HG03108 (cell line): ENCODE results near the gene CCDC81.
"Not testable (repeated sequence)": the region's sequence is repeated elsewhere in the genome, so short reads cannot be mapped to it uniquely, and the experiment has no call there.

ENCODE experiments used
- ATAC-seq: cut with Tn5 transposase; IDR thresholded peaks from one replicate; pipeline ENCODE4 v1.9.1; 2021; ENCODE audit warnings: moderate library complexity; ENCODE audit not compliant: unreplicated experiment

Gene CCDC81

GRCh38 chr11:86386746-86387145, 12.1 kb downstream of the CCDC81 start:
- ATAC-seq = no peak

DNA sequence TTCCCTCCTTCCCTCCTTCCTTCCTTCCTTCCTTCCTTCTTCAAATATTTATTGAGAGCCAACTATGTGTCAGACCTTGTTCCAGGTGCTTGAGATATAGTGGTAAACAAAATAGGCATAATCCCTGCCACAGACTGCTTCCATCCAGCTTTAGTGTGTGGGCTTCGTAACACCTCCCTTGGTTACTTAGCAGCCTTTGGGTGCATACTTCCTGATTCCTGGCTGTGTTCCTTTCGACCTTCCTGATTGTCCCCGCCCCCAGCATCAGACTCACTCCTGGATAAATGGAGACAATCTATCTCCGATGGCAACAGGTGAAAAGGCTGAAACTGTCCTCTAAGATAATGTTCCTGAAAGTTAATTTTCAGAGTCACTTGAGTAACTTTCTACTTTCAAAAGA, 13.5 kb downstream of the CCDC81 start:
- no peak for ATAC-seq

DNA sequence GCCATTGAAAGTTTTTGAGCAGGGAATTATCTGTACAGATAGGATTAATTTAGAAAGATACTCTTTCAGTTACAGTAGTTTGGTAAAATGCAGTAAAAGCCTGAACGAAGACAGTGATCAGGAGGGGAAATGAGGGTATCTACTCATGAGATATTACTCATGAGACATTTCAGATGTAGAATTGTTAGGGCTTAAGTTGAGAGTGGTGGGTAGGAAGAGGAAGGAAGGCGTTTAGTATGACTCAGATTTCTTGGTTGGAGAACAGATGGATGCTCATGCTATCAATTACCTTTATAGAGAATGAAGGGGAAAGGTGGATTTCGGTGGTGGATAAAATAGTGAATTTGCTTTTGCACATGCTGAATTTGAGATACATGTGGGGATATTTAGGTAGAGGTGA, 15.8 kb downstream of the CCDC81 start:
- no peak for ATAC-seq

- ATAC-seq = no peak
Observed at GRCh38 chr11:86395061-86395551, 20.4 kb downstream of the CCDC81 start.

DNA sequence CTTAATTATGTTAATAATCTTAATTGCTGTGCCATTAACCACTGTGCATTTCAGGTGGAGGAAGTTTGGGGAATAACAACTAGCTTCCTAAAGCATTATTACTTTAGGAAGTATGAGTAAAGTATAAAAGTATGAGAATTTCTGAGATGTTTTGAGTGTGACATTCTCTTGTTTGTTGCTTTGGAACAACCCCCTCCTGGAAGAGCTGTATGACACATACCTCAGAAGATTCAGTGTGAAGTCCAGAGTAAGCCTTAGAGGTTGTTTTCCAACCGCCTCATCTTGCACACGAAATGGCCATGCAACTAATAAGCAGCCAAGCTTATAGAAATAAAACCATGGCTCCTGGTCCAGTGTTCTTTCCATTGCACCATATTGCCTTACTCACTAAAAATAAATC, 21.7 kb downstream of the CCDC81 start:
- ATAC-seq = no peak

DNA sequence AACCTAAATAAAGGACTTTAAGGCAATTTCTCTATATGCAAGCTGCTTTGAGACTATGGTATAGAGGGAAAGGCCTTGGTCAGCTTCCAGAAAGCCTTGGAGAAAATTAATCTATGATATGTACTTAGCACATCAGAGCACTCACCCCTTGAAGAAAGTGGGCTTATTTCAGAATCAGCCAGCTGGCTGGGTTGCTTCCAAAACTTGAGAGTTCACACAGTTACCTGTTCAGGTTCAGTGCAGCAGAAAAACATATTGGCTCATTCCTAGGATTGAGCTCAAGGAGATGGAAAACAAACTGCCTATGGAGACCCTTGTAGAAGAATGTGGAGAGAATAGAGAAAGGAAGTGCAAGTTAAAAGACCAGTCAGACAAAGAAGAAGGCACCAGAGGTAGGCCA, 22.7 kb downstream of the CCDC81 start:
- no peak for ATAC-seq

GRCh38 chr11:86398106-86398505, 23.4 kb downstream of the CCDC81 start:
- no peak for ATAC-seq

GRCh38 chr11:86403458-86403857, 28.8 kb downstream of the CCDC81 start:
- ATAC-seq = no peak

DNA sequence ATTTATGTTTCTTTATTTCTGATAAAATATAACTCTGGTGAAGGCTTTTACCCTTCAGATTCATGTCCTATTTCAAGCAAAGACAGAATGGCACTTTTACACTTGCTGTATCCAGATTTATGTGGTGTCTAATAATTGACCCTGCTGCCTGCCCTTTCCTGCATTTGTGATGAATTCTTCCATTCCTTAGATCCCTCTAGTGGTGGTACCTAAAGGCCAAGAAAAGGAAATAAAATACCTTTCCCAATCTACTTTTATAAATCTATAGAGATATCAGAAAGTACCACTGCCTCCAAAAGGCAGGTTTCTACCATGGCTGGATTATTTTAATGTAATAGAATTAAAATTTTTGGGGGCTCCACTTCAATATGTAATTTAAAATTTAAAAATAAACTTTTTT, 34.2 kb downstream of the CCDC81 start:
- ATAC-seq = no peak

DNA sequence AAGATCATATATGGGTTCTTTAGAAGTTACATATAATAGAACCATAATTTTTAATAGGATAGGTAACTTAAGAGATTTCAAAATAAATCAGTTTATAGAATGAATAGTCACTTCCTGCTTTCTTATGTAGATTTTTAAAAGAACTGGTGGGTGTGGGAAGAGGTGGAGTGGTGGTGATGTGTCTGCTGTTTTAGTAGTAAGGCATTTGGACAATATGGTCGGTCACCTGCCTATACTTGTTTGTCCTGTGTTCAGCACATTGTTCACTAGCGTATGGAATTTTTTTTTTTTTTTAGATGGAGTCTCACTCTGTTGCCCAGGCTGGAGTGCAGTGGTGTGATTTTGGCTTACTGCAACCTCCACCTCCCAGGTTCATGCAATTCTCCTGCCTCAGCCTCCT, 39.3 kb downstream of the CCDC81 start:
- ATAC-seq = no peak

DNA sequence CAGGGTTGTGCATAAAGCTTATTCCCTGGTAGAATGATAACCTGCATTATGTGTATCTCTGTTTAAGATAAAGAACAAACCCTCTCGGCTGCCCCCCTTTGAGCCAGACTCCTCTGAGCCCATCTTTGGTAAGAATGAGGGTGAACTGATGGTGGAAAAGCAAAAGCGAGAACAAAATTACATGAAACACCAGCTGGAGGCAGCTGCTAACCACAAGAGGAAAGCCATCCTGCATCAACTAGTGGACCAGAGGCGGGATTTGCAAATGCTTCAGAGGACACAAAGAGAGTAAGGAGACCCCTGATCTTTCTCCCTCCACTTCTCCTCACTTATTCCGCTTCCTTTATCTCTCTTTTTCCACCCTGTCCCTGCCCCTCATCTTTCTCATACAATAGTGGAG, 40.3 kb downstream of the CCDC81 start:
- no peak for ATAC-seq

DNA sequence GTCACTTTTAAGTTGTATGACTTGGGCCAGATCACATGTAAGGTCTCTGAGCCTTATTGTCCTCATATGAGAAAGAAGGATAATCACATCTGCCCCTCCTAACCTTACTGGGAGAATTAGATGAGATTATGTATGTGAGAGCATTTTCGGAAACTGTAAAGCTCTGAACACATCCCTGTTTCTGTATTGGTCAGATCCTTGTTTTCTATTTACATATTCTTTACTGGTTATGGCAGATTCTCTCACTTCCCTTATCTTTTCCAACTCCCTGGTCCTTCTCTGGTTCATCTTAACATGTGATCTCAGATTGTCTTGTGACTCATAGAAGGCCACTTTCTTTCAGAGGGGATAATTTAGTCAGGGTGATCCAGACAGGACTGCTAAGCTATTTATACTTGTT, 41.8 kb downstream of the CCDC81 start:
- no peak for ATAC-seq

DNA sequence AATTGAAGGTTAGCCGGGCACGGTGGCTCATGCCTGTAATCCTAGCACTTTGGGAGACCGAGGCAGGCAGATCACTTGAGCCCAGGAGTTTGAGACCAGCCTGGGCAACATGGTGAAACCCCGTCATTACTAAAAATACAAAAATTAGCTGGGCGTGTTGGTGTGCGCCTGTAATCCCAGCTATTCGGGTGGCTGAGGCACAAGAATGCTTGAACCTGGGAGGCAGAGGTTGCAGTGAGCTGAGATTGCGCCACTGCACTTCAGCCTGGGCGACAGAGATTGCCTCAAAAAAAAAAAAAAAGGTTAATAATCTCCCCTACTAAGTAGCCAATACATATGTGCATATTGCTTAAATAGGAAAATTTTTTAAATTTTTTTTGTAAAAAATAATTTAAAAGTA, 42.3 kb downstream of the CCDC81 start:
- not testable (repeated sequence) for ATAC-seq

- no peak for ATAC-seq
Observed at GRCh38 chr11:86418106-86418505, 43.4 kb downstream of the CCDC81 start.

DNA sequence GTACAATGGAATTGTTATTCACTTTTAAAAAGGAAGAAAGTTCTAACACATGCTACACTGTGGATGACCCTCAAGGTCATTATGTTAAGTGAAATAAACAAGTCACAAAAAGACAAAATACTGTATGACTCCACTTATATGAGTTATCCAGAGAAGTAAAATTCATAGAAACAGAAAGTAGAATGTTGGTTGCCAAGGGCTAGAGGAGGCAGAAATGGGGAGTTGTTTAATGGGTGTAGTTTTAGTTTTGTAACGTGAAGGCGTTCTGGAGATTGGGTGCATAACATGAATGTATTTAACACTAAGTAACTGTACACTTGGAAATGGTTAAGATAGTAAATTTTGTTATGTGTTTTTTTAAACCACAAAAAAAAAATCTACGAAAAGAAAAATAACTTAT, 43.8 kb downstream of the CCDC81 start:
- ATAC-seq = no peak

GRCh38 chr11:86418917-86419316, 44.2 kb downstream of the CCDC81 start:
- ATAC-seq = no peak

GRCh38 chr11:86421946-86422345, 47.3 kb downstream of the CCDC81 start:
- no peak for ATAC-seq

- ATAC-seq = no peak
Observed at GRCh38 chr11:86422371-86422770, 47.7 kb downstream of the CCDC81 start.

- not testable (repeated sequence) for ATAC-seq
Observed at GRCh38 chr11:86423488-86423887, 48.8 kb downstream of the CCDC81 start.

- no peak for ATAC-seq
Observed at GRCh38 chr11:86427441-86427840, 52.8 kb downstream of the CCDC81 start.

- ATAC-seq = no peak
Observed at GRCh38 chr11:86431258-86431657, 56.6 kb downstream of the CCDC81 start.

DNA sequence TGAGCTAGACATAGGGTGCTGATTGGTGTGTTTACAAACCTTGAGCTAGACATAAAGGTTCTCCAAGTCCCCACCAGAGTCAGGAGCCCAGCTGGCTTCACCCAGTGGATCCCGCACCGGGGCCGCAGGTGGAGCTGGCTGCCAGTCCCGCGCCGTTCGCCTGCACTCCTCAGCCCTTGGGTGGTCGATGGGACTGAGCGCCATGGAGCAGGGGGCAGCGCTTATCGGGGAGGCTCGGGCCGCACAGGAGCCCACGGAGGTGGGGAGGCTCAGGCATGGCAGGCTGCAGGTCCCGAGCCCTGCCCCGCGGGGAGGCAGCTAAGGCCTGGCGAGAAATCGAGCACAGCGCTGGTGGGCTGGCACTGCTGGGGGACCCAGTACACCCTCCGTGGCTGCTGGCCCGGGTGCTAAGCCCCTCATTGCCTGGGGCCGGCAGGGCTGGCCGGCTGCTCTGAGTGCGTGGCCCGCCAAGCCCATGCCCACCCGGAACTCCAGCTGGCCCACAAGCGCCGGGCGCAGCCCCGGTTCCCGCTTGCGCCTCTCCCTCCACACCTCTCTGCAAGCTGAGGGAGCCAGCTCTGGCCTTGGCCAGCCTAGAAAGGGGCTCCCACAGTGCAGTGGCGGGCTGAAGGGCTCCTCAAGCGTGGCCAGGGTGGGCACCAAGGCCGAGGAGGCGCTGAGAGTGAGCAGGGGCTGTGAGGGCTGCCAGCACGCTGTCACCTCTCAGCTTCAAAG, 58.8 kb downstream of the CCDC81 start:
- not testable (repeated sequence) for ATAC-seq

GRCh38 chr11:86435711-86436110, 61.0 kb downstream of the CCDC81 start:
- ATAC-seq = no peak
